Adipose tissue (tissue), 3 donors: ENCODE results near the gene TMEM132C. TPM values are rescaled to one million over a fixed set of nuclear protein-coding genes. Genes with fewer than 3 reads are reported as not detected.

Experiments used
- H3K27ac ChIP-seq: one replicate; pipeline ENCODE4 v1.5.1; 2013; ENCODE audit warnings: low read depth, low read length
- WGBS, 3 donors: extraction: QIAGEN DNeasy Blood & Tissue Kit; methylation state at CpG; one replicate each; pipeline ENCODE4 v1.1.7; 2013; 5-methylcytosine and 5-hydroxymethylcytosine counted together
- polyA plus RNA-seq, 3 donors: library from polyadenylated mRNA; stranded (reverse); fragments of 200-250 nt; gene quantifications; one replicate each; pipeline ENCODE4 v1.2.3, GENCODE V29; 2013
- donor health status: healthy with polysubstance abuse.
- donor health status: Bipolar disorder and iron deficiency.
- donor health status: healthy.

Gene TMEM132C
- polyA plus RNA-seq, 3 donors: 3.1 to 55.5 (median 18.7) TPM

DNA sequence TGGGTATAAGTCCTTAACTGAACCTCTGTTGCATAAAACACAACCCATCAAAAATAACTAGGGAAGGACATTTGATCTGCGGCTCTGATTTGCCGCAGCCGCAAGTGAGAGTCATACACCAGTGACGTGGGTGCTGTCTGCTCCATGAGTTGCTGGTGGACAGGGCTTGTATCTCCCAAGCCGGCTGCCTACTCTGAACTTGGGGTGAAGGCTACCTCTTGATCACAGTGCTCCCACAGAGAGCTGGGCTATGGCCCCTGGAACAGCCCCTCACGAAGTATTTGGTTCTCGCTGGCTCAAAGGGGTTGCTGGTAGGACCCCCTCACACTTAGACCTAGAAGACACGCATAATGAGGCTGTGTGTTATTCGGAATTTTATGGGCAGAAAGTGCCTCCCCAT is 118.8 kb downstream of the TMEM132C start:
- H3K27ac ChIP-seq: no peak overlapping the region
- WGBS, 3 donors: 84 to 94% (median 93%) methylated on average over 9 of the region's 9 CpGs

DNA sequence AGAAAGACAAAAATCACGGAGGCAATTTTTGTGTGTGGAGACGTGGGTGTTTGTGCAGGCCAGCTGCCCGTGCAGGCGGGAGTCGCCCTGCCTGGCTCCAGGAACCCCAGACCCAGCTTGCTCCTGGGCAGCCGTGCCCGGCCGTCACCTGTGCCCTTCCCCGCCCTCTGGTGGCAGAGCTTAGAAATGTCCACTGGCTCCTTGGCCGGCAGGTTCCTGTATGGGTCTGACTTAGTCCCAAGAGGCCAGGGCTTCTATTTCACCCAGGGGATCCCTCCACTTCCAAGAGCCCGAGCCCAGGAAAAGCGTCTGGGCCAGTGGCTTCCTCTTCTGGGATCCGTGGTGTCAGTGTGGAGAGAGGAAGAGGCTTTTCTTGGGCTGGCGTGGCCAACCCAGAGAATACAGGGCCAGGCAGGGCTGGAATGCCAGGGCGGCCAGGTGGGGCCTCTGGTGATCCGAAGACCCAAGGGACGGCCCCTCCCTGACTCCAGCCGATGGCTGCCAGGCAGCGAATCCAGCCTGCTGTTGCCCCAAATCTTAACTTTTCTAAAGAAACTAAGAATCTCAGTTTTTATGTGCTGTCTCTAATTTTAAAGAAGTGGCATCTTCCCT is 120.9 kb downstream of the TMEM132C start:
- 20 to 27% (median 22%) methylated on average over 19 of the region's 19 CpGs for WGBS, 3 donors
- no peak overlapping the region for H3K27ac ChIP-seq

- no peak overlapping the region for H3K27ac ChIP-seq
- WGBS, 3 donors: 21 to 53% (median 23%) methylated on average over 14 of the region's 14 CpGs
Measured at GRCh38 chr12:128388461-128389000, 121.6 kb downstream of the TMEM132C start.

- 48 to 67% (median 64%) methylated on average over 3 of the region's 3 CpGs for WGBS, 3 donors
- no peak overlapping the region for H3K27ac ChIP-seq
Measured at GRCh38 chr12:128393346-128393745, 126.4 kb downstream of the TMEM132C start.

DNA sequence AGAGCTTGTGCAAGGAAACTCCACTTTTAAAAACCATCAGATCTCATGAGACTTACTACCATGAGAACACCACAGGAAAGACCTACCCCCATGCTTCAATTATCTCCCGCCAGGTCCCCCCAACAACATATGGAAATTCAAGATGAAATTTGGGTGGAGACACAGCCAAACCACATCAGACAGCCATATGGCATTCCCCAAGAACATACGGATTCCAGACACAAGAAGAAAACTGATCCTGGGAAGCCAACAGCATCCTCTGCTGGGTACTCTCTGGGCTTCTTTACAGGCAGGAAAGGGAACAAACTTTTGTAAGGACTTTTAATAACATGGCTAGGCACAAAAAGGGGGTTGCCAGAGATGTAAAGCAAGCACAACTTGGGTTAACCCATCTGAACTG is 127.2 kb downstream of the TMEM132C start:
- no peak overlapping the region for H3K27ac ChIP-seq
- 82 to 90% (median 87%) methylated on average over 2 of the region's 2 CpGs for WGBS, 3 donors

DNA sequence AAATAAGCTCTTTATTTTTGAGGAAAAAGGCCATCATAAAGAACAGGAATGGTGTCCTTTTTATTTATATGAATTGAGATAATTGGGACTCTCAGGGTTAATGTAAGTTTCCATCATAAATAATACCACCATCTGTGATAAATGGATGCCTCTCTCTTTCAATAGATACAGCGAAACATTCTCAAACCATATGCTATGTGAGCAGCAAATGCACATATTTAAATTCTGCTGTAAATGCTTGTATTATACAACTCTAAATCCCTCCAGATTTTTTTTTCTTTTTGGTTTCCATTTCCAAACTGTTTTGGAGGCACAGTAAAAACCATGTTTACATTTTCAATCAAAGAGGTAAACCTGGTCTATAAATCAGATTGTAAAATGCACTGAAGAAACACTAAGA is 132.3 kb downstream of the TMEM132C start:
- H3K27ac ChIP-seq: no peak overlapping the region
- 81 to 93% (median 91%) methylated on average over 1 of the region's 1 CpG for WGBS, 3 donors

DNA sequence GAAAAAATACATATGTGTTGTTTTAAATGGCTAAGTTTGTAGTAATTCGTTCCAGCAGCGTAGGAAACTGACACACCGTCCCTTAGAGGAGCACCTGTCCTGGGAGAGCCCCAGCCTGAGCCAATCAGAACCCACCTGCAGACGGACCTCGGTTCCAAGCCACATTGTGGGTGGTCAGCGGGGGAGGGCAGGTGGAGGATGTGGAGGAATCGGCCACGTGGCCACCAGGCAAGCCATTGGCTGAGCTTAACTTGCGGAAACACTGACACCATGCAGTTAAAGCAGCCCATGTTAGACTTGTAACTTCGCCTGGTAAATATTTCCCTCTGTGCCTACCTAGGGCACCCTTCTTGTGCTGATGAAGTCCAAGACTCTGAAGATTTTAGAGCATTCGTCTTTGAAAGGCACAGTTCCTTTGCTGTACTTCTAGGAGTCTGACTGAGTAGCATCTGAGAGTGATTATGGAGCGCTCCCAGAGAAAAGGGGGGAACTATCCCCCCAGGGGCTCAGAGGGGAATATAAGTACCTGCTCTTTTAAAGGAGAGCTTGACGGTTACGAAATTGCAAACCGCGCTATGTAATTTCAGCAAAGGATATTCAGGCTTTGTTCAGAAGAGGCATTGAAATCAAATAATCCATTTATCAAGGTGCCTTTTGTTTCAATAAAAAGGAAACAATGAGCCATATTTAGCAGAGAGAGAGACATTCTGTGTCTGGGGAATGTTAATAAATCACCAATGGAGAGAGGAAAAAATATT is 135.7 kb downstream of the TMEM132C start:
- WGBS, 3 donors: 31 to 66% (median 65%) methylated on average over 16 of the region's 16 CpGs
- H3K27ac ChIP-seq: no peak overlapping the region

GRCh38 chr12:128408669-128409068 is 141.7 kb downstream of the TMEM132C start:
- no peak overlapping the region for H3K27ac ChIP-seq
- 42 to 50% (median 45%) methylated on average over 9 of the region's 9 CpGs for WGBS, 3 donors

- no peak overlapping the region for H3K27ac ChIP-seq
- WGBS, 3 donors: 90 to 94% (median 93%) methylated on average over 27 of the region's 27 CpGs
Measured at GRCh38 chr12:128415036-128415560, 148.1 kb downstream of the TMEM132C start.

DNA sequence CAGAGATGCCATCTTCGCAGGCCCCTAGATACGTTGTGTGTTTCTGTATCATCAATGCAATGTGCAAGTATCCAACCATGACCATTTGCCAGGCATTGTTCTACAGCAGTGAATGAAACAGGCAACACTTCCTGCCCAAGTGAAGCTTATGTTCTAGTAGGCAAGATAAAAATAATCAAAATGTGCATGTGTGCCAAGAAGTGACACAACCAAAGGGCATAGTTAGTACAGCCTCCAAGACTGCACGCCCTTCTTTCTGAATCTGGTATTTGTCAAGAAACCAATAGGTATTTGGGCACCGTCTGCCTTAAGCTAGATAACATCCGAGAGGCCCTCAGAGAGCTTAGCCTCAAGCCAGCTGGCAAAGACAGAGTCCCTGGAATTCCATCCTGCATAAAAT is 152.0 kb downstream of the TMEM132C start:
- WGBS, 3 donors: 54 to 56% (median 54%) methylated on average over 5 of the region's 5 CpGs
- no peak overlapping the region for H3K27ac ChIP-seq

DNA sequence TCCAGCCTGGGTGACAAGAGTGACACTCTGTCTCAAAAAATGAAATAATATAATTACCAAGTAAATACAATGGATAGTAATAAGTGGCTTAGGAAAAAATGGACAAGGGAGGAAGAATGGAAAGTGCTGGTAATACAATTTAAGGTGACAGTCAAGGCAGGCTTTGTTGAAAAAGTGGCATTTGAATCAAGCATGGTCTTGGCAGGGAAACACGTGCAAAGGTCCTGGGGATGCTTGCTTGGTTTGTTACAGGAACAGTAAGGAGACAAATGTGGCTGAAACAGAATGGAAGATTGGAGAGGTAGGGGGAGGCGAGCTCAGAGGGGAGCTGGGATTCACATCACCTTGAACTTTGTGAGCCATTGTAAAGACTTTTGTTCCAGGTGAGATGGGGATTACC is 153.2 kb downstream of the TMEM132C start:
- H3K27ac ChIP-seq: no peak overlapping the region
- WGBS, 3 donors: 62 to 92% (median 88%) methylated on average over 2 of the region's 2 CpGs

DNA sequence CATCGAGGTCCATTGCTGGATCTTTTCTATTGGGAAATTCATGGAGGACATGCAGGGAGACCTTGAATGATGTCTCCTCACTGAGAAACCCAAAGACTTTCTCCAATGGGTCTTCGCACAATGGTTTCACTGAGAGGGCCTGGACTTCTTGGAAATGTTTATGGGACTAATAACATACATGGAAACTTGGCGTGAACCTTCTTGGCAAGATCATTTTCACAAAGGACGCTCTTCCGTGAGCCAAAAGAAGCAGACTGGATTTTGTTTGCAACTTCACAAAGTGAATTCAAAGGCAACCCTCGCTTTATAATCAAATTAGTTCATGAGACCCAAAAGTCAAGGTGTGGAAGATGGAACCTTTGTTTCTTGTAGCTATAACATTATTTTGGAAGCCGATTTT is 154.4 kb downstream of the TMEM132C start:
- WGBS, 3 donors: 56 to 90% (median 83%) methylated on average over 7 of the region's 7 CpGs
- no peak overlapping the region for H3K27ac ChIP-seq

- WGBS, 3 donors: 76 to 88% (median 76%) methylated on average over 2 of the region's 2 CpGs
- no peak overlapping the region for H3K27ac ChIP-seq
Measured at GRCh38 chr12:128423205-128423604, 156.2 kb downstream of the TMEM132C start.

GRCh38 chr12:128424931-128425431 is 158.0 kb downstream of the TMEM132C start:
- WGBS, 3 donors: 67 to 83% (median 82%) methylated on average over 7 of the region's 7 CpGs
- no peak overlapping the region for H3K27ac ChIP-seq

DNA sequence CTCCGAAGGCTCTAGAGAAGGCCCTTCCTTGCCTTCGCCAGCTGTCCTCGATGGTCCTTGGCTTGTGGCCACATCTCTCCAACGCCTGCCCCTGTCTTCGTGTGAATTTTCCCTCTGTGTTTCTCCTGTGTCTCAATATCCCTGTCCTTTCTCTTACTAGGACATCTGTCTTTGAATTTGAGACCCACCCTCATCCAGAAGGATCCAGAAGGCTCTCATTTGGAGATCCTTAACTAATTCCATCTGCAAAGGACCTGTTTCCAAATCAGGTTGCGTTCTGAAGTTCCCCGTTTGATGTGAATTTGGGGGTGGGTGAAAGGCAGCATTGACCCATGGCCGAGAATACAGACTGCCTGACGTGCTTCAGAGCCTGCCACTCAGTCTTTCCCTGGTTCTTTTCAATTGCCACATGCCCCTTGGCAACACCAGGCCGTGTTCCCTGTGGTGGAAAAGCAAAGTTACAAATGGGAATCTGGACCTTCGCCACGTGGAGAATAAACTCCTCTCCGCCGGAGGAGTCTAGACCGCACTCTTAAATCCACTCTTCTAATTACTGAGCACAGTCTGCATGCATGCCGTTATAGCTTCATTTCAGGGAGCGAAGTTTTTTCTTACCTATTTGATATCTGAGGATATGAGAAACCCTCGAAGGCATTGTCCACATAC is 158.8 kb downstream of the TMEM132C start:
- no peak overlapping the region for H3K27ac ChIP-seq
- WGBS, 3 donors: 74 to 79% (median 75%) methylated on average over 18 of the region's 18 CpGs

DNA sequence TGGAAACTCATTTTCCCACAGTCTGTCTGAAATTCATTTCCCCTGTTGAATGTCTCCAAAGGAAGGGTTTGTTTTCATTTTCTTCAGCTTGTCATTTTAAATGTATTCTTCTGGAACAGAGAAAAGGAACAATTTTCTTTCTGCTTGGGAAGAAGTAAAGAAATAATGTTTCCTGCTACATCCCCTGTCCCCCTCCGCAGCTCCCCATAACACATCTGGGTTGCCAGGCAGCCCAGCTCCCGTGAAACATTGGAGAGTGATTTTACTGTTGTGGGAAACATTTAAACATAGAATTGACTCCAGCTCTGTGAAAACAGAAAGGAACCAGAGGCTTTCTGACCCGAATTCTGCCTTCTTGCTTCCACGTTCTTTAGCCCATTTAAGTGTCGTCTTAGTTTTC is 159.5 kb downstream of the TMEM132C start:
- no peak overlapping the region for H3K27ac ChIP-seq
- 41 to 58% (median 44%) methylated on average over 5 of the region's 5 CpGs for WGBS, 3 donors

- no peak overlapping the region for H3K27ac ChIP-seq
- 70 to 84% (median 79%) methylated on average over 5 of the region's 5 CpGs for WGBS, 3 donors
Measured at GRCh38 chr12:128439796-128440195, 172.8 kb downstream of the TMEM132C start.

GRCh38 chr12:128442096-128442495 is 175.1 kb downstream of the TMEM132C start:
- no peak overlapping the region for H3K27ac ChIP-seq
- WGBS, 3 donors: 69 to 81% (median 80%) methylated on average over 2 of the region's 2 CpGs

GRCh38 chr12:128444598-128444997 is 177.6 kb downstream of the TMEM132C start:
- WGBS, 3 donors: 47 to 68% (median 59%) methylated on average over 12 of the region's 12 CpGs

More at GRCh38 chr12:128444598-128444997, 177.6 kb downstream of the TMEM132C start:
- no peak overlapping the region for H3K27ac ChIP-seq
